A673 (cell line): ENCODE results near the gene PRR30. TPM values are rescaled to one million over a fixed set of nuclear protein-coding genes. Genes with fewer than 3 reads are reported as not detected.
"Not testable (repeated sequence)": the region's sequence is repeated elsewhere in the genome, so short reads cannot be mapped to it uniquely, and the experiment has no call there.

Experiments used
- BruUV-seq: library from RNA; stranded (reverse); fragments of 400-500 nt; replicated peaks from 2 replicates; lab custom pipeline; 2021; lab: Mats Ljungman, UMichigan
- CTCF ChIA-PET: fragments of 300-600 bp; sonication (Branson Sonifier 250); formaldehyde crosslinking; loops from one replicate; lab custom pipeline; 2022; ENCODE audit warnings: antibody characterized with exemption; lab: Charles Lee
- POLR2A ChIA-PET: fragments of 300-600 bp; sonication (Branson Sonifier 250); formaldehyde crosslinking; loops from one replicate; lab custom pipeline; 2022; ENCODE audit warnings: antibody characterized with exemption; ENCODE audit not compliant: low non-redundant PET; lab: Charles Lee
- DNase-seq: peaks from one replicate; pipeline ENCODE4 v3.0.0-alpha.2; 2015; ENCODE audit warnings: low spot score
- H3K27ac ChIP-seq: fragments of 200-600 bp; sonication (generic); 2 replicates; pipeline ENCODE4 v1.5.1; 2016; ENCODE audit warnings: mixed run types, low read depth, mild to moderate bottlenecking, mixed read lengths, antibody characterized with exemption, low read length; ENCODE audit not compliant: poor library complexity, severe bottlenecking
- H3K27me3 ChIP-seq: fragments of 200-600 bp; sonication (generic); replicated peaks from 2 replicates; pipeline ENCODE4 v1.6.1; 2017; ENCODE audit warnings: mixed run types, low read depth, mild to moderate bottlenecking, mixed read lengths, antibody characterized with exemption, low read length; ENCODE audit not compliant: insufficient read depth, poor library complexity
- H3K36me3 ChIP-seq: fragments of 200-600 bp; sonication (generic); 2 replicates; pipeline ENCODE4 v1.6.1; 2016; ENCODE audit warnings: mixed run types, mild to moderate bottlenecking, mixed read lengths, antibody characterized with exemption, low read length; ENCODE audit not compliant: insufficient read depth, poor library complexity, severe bottlenecking
- H3K4me1 ChIP-seq: fragments of 200-600 bp; sonication (generic); 2 replicates; pipeline ENCODE4 v1.6.1; 2017; ENCODE audit warnings: mixed run types, mild to moderate bottlenecking, mixed read lengths, antibody characterized with exemption, low read length; ENCODE audit not compliant: insufficient read depth, poor library complexity, severe bottlenecking
- H3K4me3 ChIP-seq: fragments of 200-600 bp; sonication (generic); 2 replicates; pipeline ENCODE4 v1.5.1; 2016; ENCODE audit warnings: low read depth, mixed run types, mild to moderate bottlenecking, mixed read lengths, low read length; ENCODE audit not compliant: poor library complexity, severe bottlenecking
- H3K9me3 ChIP-seq: fragments of 200-600 bp; sonication (generic); 2 replicates; pipeline ENCODE4 v1.6.1; 2016; ENCODE audit warnings: mixed run types, low read depth, mild to moderate bottlenecking, mixed read lengths, antibody characterized with exemption, low read length; ENCODE audit not compliant: poor library complexity, severe bottlenecking
- CTCF ChIP-seq: fragments of 300-800, 200-600 bp; sonication (generic); conservative IDR thresholded peaks from 2 replicates; pipeline ENCODE4 v1.5.1; 2017; ENCODE audit warnings: low read depth, mild to moderate bottlenecking, antibody characterized with exemption, low read length, moderate library complexity, mixed read lengths
- EZH2 ChIP-seq: fragments of 200-600 bp; sonication (generic); IDR thresholded peaks from 2 replicates; pipeline ENCODE4 v1.6.1; 2017; ENCODE audit warnings: borderline replicate concordance, low read depth, mild to moderate bottlenecking, mixed read lengths, antibody characterized with exemption, low read length; ENCODE audit not compliant: poor library complexity, severe bottlenecking
- intact Hi-C: fragments of 100-400 bp; cut with micrococcal nuclease; formaldehyde crosslinking; loops from one replicate; pipeline ENCODE4 v1.10.0; 2022; ENCODE audit not compliant: unreplicated experiment
- total RNA-seq: library from RNA; stranded (reverse); gene quantifications from 2 replicates; pipeline ENCODE4 v1.2.3, GENCODE V29; 2021

The PRR30 gene
- total RNA-seq, 1 experiment from 2014 or later = not detected

DNA sequence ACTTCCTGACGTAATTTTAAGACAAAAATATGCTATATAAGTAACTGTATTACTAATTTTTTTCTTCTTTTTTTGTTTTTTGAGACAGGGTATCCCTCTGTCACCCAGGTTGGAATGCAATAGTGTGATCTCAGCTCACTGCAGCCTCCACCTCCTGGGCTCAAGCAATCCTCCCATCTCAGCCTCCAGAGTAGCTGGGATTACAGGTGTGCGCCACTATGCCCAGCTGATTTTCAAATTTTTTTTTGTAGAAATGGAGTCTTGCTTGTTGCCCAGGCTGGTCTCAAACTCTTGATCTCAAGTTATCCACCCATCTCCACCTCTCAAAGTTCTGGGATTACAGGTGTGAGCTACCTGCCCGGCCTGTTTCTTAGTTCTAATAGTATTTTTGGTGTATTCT, 39.3 kb upstream of the PRR30 start:
- Histone ChIP-seq H3K9me3 (no peaks in the 10 kb centered on the region), H3K27me3 (no peaks in the 10 kb centered on the region), H3K4me1 (peaks cover 10% of the 10 kb centered on the region), H3K4me3 (no peak overlapping the region), H3K36me3 (no peaks in the 10 kb centered on the region), H3K27ac (no peak overlapping the region)
- ChIA-PET POLR2A (no interaction called here), CTCF (no interaction called here)
- intact Hi-C loops = no loop called here
- no TSS peak for BruUV-seq
- DNase-seq = no peak
- TF ChIP-seq CTCF (no peak), EZH2 (no peak)

DNA sequence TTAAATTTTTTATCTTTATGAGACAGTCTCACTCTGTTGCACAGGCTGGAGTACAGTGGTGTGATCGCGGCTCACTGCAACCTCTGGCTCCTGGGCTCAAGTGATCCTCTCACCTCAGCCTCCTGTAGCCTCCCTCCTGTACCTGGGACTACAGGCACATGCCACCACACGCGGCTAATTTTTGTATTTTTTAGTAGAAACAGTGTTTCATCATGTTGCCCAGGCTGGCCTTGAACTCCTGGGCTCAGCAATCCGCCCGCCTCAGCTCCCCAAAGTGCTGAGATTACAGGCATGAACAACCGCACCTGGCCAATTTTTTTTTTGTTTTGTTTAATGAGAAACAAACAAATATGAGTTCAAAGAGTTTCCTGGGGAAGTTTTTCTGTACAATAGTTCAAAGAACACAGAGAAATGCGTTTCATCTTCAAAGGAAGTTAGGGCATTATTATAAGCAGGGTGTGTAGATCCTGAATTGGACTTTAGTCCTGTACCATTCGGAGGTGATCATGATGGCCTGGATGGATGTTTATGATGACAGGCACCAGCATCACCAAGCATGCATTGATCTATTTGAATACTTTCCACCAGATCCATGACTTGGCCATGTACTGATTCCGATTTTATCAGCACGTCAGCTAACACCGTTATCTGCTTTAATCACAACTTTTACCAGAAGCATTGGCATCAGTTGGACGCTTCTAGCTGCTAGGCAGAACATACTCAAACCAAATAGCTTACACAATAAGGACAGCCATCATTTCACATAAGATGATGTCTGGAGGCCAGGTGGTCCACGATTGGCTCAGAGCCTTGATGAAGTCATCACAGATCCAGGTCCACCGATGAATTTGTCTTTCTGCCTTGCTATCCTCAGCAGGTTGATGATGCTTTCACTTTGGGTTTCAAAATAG, 38.5 kb upstream of the PRR30 start:
- no peaks in the 10 kb centered on the region for H3K27me3 ChIP-seq
- intact Hi-C loops = no loop called here
- POLR2A ChIA-PET = no interaction called here

DNA sequence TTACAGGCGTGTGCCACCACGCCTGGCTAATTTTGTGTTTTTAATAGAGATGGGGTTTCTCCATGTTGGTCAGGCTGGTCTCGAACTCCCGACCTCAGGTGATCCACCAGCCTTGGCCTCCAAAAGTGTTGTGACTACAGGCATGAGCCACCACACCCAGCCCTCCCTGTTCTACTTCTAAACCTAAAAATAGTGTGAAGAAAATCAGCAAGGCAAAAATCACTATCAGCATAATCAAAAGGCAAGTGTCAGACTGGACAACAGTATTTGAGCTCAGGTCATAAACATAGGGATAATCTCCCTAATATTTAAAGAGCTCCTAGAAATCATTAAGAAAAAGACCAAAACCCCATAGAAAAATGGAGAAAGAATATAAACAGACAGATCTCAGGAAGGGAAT, 36.6 kb upstream of the PRR30 start:
- H3K36me3 ChIP-seq, DNase-seq, BruUV-seq, H3K27me3 ChIP-seq, H3K27ac ChIP-seq, H3K9me3 ChIP-seq, H3K4me1 ChIP-seq, intact Hi-C loops, H3K4me3 ChIP-seq: not testable (repeated sequence)
- ChIA-PET CTCF (interaction anchor here (0.6 kb wide), 1 partner anchor 16 kb away, joined by 3 read pairs; no protein-coding TSS in a partner anchor), POLR2A (interaction anchor here (0.7 kb wide), 1 partner anchor 67 kb away, joined by 3 read pairs; no protein-coding TSS in a partner anchor)

More for the DNA sequence above, 38.5 kb upstream of the PRR30 start:
- CTCF ChIA-PET = no interaction called here
- no TSS peak for BruUV-seq
- no peak overlapping the region for H3K27ac ChIP-seq
- no peak for DNase-seq
- TF ChIP-seq CTCF (no peak), EZH2 (no peak)
- peaks cover 10% of the 10 kb centered on the region for H3K4me1 ChIP-seq
- no peak overlapping the region for H3K4me3 ChIP-seq
- no peaks in the 10 kb centered on the region for H3K9me3 ChIP-seq
- no peaks in the 10 kb centered on the region for H3K36me3 ChIP-seq
